OCI-LY1 (cell line): ENCODE results near the gene RELL1.

ENCODE experiments used
- H2AFZ ChIP-seq: fragments of 200-600 bp; sonication (generic), shearing (Covaris generic); 2 replicates; pipeline ENCODE4 v1.6.0; 2014; ENCODE audit warnings: antibody characterized with exemption, mild to moderate bottlenecking, low read length
- H3F3A ChIP-seq: fragments of 200-600 bp; sonication (generic), shearing (Covaris generic); 2 replicates; pipeline ENCODE4 v1.6.0; 2014; ENCODE audit warnings: mild to moderate bottlenecking, antibody characterized with exemption, low read length, moderate library complexity; ENCODE audit not compliant: insufficient read depth
- H3K27ac ChIP-seq: fragments of 200-600 bp; sonication (generic); 2 replicates; pipeline ENCODE4 v1.5.1; 2014; ENCODE audit warnings: low read length, mixed run types, mild to moderate bottlenecking, low read depth; ENCODE audit not compliant: poor library complexity, severe bottlenecking
- H3K27me3 ChIP-seq: fragments of 200-600 bp; sonication (generic); 2 replicates; pipeline ENCODE4 v1.6.0; 2014; ENCODE audit warnings: antibody characterized with exemption, mild to moderate bottlenecking, low read length, moderate library complexity; ENCODE audit not compliant: insufficient read depth
- H3K36me3 ChIP-seq: fragments of 200-600 bp; sonication (generic); 2 replicates; pipeline ENCODE4 v1.6.1; 2014; ENCODE audit warnings: mild to moderate bottlenecking, antibody characterized with exemption, low read length, moderate library complexity, mixed read lengths; ENCODE audit not compliant: insufficient read depth
- H3K4me1 ChIP-seq: fragments of 200-600 bp; sonication (generic); 2 replicates; pipeline ENCODE4 v1.5.1; 2014; ENCODE audit warnings: mild to moderate bottlenecking, low read length, moderate library complexity; ENCODE audit not compliant: insufficient read depth, severe bottlenecking
- H3K4me2 ChIP-seq: fragments of 200-600 bp; sonication (generic), shearing (Covaris generic); 2 replicates; pipeline ENCODE4 v1.6.1; 2014; ENCODE audit warnings: low read length
- H3K4me3 ChIP-seq: fragments of 200-600 bp; sonication (generic); 2 replicates; pipeline ENCODE4 v1.5.1; 2014; ENCODE audit warnings: low read length, low read depth, mild to moderate bottlenecking, mixed read lengths; ENCODE audit not compliant: poor library complexity, severe bottlenecking
- H3K79me2 ChIP-seq: fragments of 200-600 bp; shearing (Covaris generic); 2 replicates; pipeline ENCODE4 v1.6.1; 2016; ENCODE audit warnings: mixed run types, low read length, mixed read lengths; ENCODE audit not compliant: insufficient read depth
- H3K9ac ChIP-seq: fragments of 200-600 bp; sonication (generic), shearing (Covaris generic); 2 replicates; pipeline ENCODE4 v1.6.1; 2014; ENCODE audit warnings: mild to moderate bottlenecking, low read length, mixed read lengths
- H3K9me2 ChIP-seq: fragments of 200-600 bp; sonication (generic), shearing (Covaris generic); 2 replicates; pipeline ENCODE4 v1.6.1; 2014; ENCODE audit warnings: low read depth, mild to moderate bottlenecking, low read length, mixed read lengths
- H3K9me3 ChIP-seq: fragments of 200-600 bp; shearing (Covaris generic); 2 replicates; pipeline ENCODE4 v1.6.1; 2014; ENCODE audit warnings: low read length, mixed read lengths
- H4K20me1 ChIP-seq: fragments of 200-600 bp; sonication (generic), shearing (Covaris generic); 2 replicates; pipeline ENCODE4 v1.6.0; 2016; ENCODE audit warnings: mild to moderate bottlenecking, low read length; ENCODE audit not compliant: insufficient read depth
- EZH2 ChIP-seq: fragments of 200-600 bp; sonication (generic), shearing (Covaris generic); IDR thresholded peaks from 2 replicates; pipeline ENCODE4 v1.8.0; 2017; ENCODE audit warnings: borderline replicate concordance, mixed run types, mild to moderate bottlenecking, antibody characterized with exemption, low read length, moderate library complexity, mixed read lengths
- TF ChIP-seq, protein P1 (sequence below): fragments of 200-600 bp; sonication (generic), shearing (Covaris generic); IDR thresholded peaks from 2 replicates; pipeline ENCODE4 v1.5.1; 2017; ENCODE audit warnings: mild to moderate bottlenecking, antibody characterized with exemption, low read length, moderate library complexity, mixed read lengths

RELL1 gene

DNA sequence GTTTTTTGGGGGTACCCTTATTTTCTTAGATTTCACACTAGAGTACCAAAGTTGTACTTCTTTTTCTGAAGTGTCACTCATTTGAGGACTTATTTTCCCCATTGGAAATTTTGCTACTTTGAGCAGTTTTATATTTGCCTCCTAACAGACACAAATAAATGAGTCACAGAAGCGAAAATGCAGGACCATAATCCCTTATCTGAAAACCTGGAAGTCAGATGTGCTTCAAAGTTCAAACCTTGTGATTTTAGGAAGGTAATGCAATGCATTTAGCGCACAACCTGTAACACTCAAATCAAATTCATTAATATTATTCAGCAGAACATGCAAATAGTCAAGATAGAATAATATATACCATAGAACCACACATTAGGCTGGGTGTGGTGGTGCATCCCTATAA is 6.9 kb downstream of the RELL1 start:
- Histone ChIP-seq H3K4me2 (no peak overlapping the region), H3K27ac (no peak overlapping the region), H2AFZ (no peak overlapping the region), H4K20me1 (no peaks in the 10 kb centered on the region), H3K4me1 (peaks cover 88% of the 10 kb centered on the region), H3K9ac (no peak overlapping the region), H3F3A (no peaks in the 10 kb centered on the region), H3K4me3 (no peak overlapping the region), H3K9me3 (no peaks in the 10 kb centered on the region), H3K9me2 (no peaks in the 10 kb centered on the region), H3K27me3 (no peaks in the 10 kb centered on the region), H3K36me3 (no peaks in the 10 kb centered on the region), H3K79me2 (peaks cover 65% of the 10 kb centered on the region)
- TF ChIP-seq, protein P1, sequence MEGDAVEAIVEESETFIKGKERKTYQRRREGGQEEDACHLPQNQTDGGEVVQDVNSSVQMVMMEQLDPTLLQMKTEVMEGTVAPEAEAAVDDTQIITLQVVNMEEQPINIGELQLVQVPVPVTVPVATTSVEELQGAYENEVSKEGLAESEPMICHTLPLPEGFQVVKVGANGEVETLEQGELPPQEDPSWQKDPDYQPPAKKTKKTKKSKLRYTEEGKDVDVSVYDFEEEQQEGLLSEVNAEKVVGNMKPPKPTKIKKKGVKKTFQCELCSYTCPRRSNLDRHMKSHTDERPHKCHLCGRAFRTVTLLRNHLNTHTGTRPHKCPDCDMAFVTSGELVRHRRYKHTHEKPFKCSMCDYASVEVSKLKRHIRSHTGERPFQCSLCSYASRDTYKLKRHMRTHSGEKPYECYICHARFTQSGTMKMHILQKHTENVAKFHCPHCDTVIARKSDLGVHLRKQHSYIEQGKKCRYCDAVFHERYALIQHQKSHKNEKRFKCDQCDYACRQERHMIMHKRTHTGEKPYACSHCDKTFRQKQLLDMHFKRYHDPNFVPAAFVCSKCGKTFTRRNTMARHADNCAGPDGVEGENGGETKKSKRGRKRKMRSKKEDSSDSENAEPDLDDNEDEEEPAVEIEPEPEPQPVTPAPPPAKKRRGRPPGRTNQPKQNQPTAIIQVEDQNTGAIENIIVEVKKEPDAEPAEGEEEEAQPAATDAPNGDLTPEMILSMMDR, result no peak
- no peak for TF ChIP-seq EZH2

DNA sequence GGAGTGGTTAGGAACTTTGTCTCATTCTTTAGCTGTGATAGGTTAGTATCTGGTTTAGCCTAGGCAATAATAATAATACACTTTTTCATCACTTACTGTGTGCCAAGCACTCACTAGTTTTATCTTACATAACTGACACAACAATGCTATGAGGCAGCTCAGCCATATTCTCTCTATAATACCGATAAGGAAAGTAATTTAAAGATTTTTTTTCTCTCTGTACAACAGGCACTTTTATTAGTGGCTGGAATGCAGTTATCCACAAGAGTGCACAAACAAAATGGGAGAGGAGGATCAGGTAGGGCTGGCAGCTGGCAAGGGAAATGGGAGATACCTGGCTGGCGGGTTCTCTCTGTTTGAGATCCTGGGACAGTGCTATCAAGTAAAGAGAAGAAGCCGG is 7.6 kb downstream of the RELL1 start:
- H3K36me3 ChIP-seq, result no peaks in the 10 kb centered on the region
- no peaks in the 10 kb centered on the region for H3F3A ChIP-seq
- peaks cover 65% of the 10 kb centered on the region for H3K79me2 ChIP-seq
- H3K9me2 ChIP-seq, result no peaks in the 10 kb centered on the region
- no peak overlapping the region for H3K4me3 ChIP-seq
- no peaks in the 10 kb centered on the region for H3K27me3 ChIP-seq
- H3K9me3 ChIP-seq, result no peaks in the 10 kb centered on the region
- H3K9ac ChIP-seq, result no peak overlapping the region
- no peak overlapping the region for H2AFZ ChIP-seq
- peak overlapping the region; percentile 29 for H3K27ac ChIP-seq
- peaks cover 89% of the 10 kb centered on the region for H3K4me1 ChIP-seq
- TF ChIP-seq, protein P1, result no peak
- TF ChIP-seq EZH2, result no peak
- no peaks in the 10 kb centered on the region for H4K20me1 ChIP-seq
- no peak overlapping the region for H3K4me2 ChIP-seq

DNA sequence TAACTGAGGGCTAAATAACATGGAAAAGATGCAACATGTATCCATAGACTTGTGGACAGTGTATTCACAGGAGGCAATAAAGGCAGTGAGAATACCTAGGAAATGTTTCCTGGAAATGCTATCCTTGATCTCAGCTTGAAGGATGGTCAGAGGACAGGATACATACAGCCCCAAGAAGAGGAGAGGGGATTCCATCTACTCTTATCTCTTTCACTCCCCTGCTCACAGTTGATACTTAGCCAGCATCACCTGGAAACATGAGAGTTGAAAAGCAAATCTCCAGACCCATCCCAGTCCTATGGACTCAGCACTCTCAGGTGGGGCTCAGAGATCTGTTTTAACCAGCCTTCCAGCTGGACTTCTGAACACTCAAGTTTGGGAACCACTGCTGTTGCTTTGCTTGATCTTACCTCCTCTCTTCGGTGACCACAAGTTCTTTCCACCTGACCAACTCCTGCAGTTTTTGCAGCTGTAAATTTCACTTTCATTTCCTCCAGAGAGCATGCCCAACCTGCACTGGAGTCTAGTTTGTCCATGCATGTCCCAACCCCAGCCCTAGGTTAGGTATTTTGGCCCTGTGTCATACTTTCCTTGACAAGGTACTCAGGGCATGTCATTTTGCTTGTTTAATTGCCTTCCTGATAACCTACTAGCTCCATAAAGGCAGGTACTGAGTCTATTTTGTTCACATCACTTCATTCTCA is 10.4 kb downstream of the RELL1 start:
- Histone ChIP-seq H3K4me3 (peak overlapping the region; percentile 28), H3K9me3 (no peaks in the 10 kb centered on the region), H3F3A (no peaks in the 10 kb centered on the region), H4K20me1 (no peaks in the 10 kb centered on the region), H3K79me2 (peaks cover 46% of the 10 kb centered on the region), H2AFZ (no peak overlapping the region), H3K4me1 (peaks cover 64% of the 10 kb centered on the region), H3K27ac (peak overlapping the region; percentile 91), H3K9ac (peak overlapping the region; percentile 45), H3K36me3 (0 out of 2 replicates have a peak, but pooled peaks cover 3% of the 10 kb centered on the region), H3K27me3 (no peaks in the 10 kb centered on the region), H3K9me2 (no peaks in the 10 kb centered on the region), H3K4me2 (peak overlapping the region; percentile 54)
- TF ChIP-seq, protein P1, result no peak
- TF ChIP-seq EZH2, result no peak
